ENCODE results near the gene CASP8AP2. TPM values are rescaled to one million over a fixed set of nuclear protein-coding genes. Genes with fewer than 3 reads are reported as not detected.

The CASP8AP2 gene
- total RNA-seq, 2 donors from 2014 or later, result 13.9 to 23.8 TPM

- DNase-seq (ENCODE audit: low spot score), result no peak
- TF ChIP-seq, protein P1, sequence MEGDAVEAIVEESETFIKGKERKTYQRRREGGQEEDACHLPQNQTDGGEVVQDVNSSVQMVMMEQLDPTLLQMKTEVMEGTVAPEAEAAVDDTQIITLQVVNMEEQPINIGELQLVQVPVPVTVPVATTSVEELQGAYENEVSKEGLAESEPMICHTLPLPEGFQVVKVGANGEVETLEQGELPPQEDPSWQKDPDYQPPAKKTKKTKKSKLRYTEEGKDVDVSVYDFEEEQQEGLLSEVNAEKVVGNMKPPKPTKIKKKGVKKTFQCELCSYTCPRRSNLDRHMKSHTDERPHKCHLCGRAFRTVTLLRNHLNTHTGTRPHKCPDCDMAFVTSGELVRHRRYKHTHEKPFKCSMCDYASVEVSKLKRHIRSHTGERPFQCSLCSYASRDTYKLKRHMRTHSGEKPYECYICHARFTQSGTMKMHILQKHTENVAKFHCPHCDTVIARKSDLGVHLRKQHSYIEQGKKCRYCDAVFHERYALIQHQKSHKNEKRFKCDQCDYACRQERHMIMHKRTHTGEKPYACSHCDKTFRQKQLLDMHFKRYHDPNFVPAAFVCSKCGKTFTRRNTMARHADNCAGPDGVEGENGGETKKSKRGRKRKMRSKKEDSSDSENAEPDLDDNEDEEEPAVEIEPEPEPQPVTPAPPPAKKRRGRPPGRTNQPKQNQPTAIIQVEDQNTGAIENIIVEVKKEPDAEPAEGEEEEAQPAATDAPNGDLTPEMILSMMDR (IDR thresholded peaks at IDR 0.05), result no peak
- Histone ChIP-seq H3K27ac (no peak overlapping the region), H3K4me3 (no peak overlapping the region), H3K4me1 (ENCODE audit: control insufficient read depth in 1 of 2, low read depth in 2 of 2) (no peaks in the 10 kb centered on the region), H3K9me3 (no peaks in the 10 kb centered on the region), H3K27me3 (replicated peaks; ENCODE audit: insufficient read depth) (no peaks in the 10 kb centered on the region), H3K36me3 (peaks cover 17% of the 10 kb centered on the region)
- no peak for ATAC-seq (ENCODE audit: insufficient number of reproducible peaks, low FRiP score, low read depth)
Measured at GRCh38 chr6:89853068-89853467, 23.4 kb downstream of the CASP8AP2 start.

GRCh38 chr6:89858041-89858440, 28.4 kb downstream of the CASP8AP2 start:
- H3K36me3 ChIP-seq, result peaks cover 41% of the 10 kb centered on the region

DNA sequence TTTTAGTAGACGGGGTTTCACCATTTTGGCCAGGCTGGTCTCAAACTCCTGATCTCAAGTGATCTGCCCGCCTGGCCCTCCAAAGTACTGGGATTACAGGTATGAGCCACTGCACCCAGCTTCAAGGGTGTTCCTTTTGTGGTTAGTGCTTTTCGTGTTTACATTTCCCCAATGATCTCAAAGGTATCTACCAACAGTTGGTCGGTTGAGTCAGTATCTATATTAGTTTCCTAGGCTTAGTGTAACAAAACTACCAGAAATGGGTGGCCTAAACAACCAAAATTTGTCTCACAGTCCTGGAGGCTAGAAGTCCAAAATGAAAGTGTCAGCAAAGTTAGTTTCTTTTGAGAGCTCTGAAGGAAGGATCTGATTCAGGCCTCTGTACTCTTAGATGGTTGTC, 30.1 kb downstream of the CASP8AP2 start:
- H3K36me3 ChIP-seq, result peaks cover 39% of the 10 kb centered on the region
- H3K9me3 ChIP-seq, result no peaks in the 10 kb centered on the region
- H3K27me3 ChIP-seq (replicated peaks; ENCODE audit: insufficient read depth), result no peaks in the 10 kb centered on the region
- DNase-seq (ENCODE audit: low spot score) (no peak), ATAC-seq (ENCODE audit: insufficient number of reproducible peaks, low FRiP score, low read depth) (no peak)
- no peaks in the 10 kb centered on the region for H3K4me1 ChIP-seq (ENCODE audit: control insufficient read depth in 1 of 2, low read depth in 2 of 2)
- H3K4me3 ChIP-seq, result no peak overlapping the region
- no peak overlapping the region for H3K27ac ChIP-seq
- TF ChIP-seq, protein P1 (IDR thresholded peaks at IDR 0.05), result no peak

More at GRCh38 chr6:89858041-89858440, 28.4 kb downstream of the CASP8AP2 start:
- TF ChIP-seq, protein P1 (IDR thresholded peaks at IDR 0.05), result no peak
- no peak overlapping the region for H3K4me3 ChIP-seq
- DNase-seq (ENCODE audit: low spot score) (no peak), ATAC-seq (ENCODE audit: insufficient number of reproducible peaks, low FRiP score, low read depth) (no peak)
- H3K9me3 ChIP-seq, result no peaks in the 10 kb centered on the region
- no peaks in the 10 kb centered on the region for H3K27me3 ChIP-seq (replicated peaks; ENCODE audit: insufficient read depth)
- no peaks in the 10 kb centered on the region for H3K4me1 ChIP-seq (ENCODE audit: control insufficient read depth in 1 of 2, low read depth in 2 of 2)
- no peak overlapping the region for H3K27ac ChIP-seq

DNA sequence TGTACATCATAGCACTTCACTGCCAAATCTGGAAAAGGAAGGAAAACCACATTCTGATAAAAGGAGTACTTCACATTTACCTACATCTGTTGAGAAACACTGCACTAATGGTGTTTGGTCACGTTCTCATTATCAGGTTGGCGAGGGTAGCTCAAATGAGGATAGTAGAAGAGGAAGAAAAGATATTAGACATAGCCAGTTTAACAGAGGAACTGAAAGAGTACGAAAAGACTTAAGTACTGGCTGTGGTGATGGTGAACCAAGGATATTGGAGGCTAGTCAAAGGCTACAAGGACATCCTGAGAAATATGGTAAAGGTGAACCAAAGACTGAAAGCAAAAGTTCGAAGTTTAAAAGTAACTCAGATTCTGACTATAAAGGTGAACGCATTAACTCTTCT, 32.6 kb downstream of the CASP8AP2 start:
- ATAC-seq (ENCODE audit: insufficient number of reproducible peaks, low FRiP score, low read depth), result no peak
- H3K9me3 ChIP-seq, result no peaks in the 10 kb centered on the region
- no peak overlapping the region for H3K4me3 ChIP-seq
- no peak overlapping the region for H3K27ac ChIP-seq
- H3K36me3 ChIP-seq, result peaks cover 41% of the 10 kb centered on the region
- no peak for DNase-seq (ENCODE audit: low spot score)
- no peaks in the 10 kb centered on the region for H3K4me1 ChIP-seq (ENCODE audit: control insufficient read depth in 1 of 2, low read depth in 2 of 2)
- TF ChIP-seq, protein P1 (IDR thresholded peaks at IDR 0.05), result no peak
- H3K27me3 ChIP-seq (replicated peaks; ENCODE audit: insufficient read depth), result no peaks in the 10 kb centered on the region

DNA sequence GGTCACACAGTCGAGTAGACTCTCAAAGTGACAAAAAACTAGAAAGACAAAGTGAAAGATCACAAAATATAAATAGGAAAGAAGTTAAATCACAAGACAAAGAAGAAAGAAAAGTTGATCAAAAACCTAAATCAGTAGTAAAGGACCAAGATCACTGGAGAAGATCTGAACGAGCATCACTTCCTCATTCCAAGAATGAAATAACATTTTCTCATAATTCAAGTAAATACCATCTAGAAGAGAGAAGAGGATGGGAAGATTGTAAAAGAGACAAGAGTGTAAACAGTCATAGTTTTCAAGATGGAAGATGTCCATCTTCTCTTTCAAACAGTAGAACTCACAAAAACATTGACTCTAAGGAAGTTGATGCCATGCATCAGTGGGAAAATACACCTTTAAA, 33.0 kb downstream of the CASP8AP2 start:
- DNase-seq (ENCODE audit: low spot score), result no peak
- Histone ChIP-seq H3K9me3 (no peaks in the 10 kb centered on the region), H3K36me3 (peaks cover 46% of the 10 kb centered on the region), H3K4me3 (no peak overlapping the region), H3K27me3 (replicated peaks; ENCODE audit: insufficient read depth) (no peaks in the 10 kb centered on the region), H3K27ac (no peak overlapping the region), H3K4me1 (ENCODE audit: control insufficient read depth in 1 of 2, low read depth in 2 of 2) (no peaks in the 10 kb centered on the region)
- TF ChIP-seq, protein P1 (IDR thresholded peaks at IDR 0.05), result no peak
- ATAC-seq (ENCODE audit: insufficient number of reproducible peaks, low FRiP score, low read depth), result no peak

Measured in thoracic aorta (tissue), 2 donors.